ENCODE results near the gene OR2V1.

DNA sequence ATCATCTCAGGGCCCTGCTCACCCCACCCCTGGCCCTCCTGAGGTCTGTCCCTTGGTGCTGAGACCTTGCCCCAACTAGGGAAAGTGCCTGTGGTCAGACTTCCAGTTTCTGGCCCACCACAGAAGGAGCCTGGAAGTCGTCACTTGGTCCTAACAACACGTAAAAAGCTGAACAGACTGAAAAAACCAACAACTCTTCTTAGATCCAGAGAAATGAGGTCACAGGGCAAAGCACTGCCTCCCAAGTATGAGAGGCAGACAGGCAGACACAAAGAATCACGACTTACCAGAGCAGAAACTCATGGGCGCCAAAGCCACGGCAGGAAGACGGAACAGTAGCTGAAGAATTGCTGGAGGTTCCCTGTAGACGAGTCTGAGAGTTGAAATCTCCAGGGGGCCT lies 38.5 kb downstream of the OR2V1 start:
- TF ChIP-seq, protein P1, sequence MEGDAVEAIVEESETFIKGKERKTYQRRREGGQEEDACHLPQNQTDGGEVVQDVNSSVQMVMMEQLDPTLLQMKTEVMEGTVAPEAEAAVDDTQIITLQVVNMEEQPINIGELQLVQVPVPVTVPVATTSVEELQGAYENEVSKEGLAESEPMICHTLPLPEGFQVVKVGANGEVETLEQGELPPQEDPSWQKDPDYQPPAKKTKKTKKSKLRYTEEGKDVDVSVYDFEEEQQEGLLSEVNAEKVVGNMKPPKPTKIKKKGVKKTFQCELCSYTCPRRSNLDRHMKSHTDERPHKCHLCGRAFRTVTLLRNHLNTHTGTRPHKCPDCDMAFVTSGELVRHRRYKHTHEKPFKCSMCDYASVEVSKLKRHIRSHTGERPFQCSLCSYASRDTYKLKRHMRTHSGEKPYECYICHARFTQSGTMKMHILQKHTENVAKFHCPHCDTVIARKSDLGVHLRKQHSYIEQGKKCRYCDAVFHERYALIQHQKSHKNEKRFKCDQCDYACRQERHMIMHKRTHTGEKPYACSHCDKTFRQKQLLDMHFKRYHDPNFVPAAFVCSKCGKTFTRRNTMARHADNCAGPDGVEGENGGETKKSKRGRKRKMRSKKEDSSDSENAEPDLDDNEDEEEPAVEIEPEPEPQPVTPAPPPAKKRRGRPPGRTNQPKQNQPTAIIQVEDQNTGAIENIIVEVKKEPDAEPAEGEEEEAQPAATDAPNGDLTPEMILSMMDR (IDR thresholded peaks at IDR 0.05) = no peak
- no peak for TF ChIP-seq EP300 (IDR thresholded peaks at IDR 0.05)
- TF ChIP-seq POLR2AphosphoS5 (IDR thresholded peaks at IDR 0.05) = no peak
